ENCODE data around the gene UBC.
A peak's percentile ranks its signal among the peaks of the same experiment; 100 is the strongest.
"Not testable (repeated sequence)": the region's sequence is repeated elsewhere in the genome, so short reads cannot be mapped to it uniquely, and the experiment has no call there.

UBC gene

GRCh38 chr12:124883263-124884130 is 31.0 kb downstream of the UBC start:
- peak; percentile 24 for DNase-seq

- no peak for DNase-seq
These were observed 33.3 kb downstream of the UBC start for GRCh38 chr12:124881123-124881522.

- not testable (repeated sequence) for DNase-seq
These were observed 34.1 kb downstream of the UBC start for GRCh38 chr12:124880335-124880734.

GRCh38 chr12:124878795-124879516 is 35.5 kb downstream of the UBC start:
- DNase-seq, result no peak

GRCh38 chr12:124877423-124877822 is 37.0 kb downstream of the UBC start:
- no peak for DNase-seq

GRCh38 chr12:124876171-124876570 is 38.3 kb downstream of the UBC start:
- DNase-seq, result no peak

- no peak for DNase-seq
These were observed 38.7 kb downstream of the UBC start for GRCh38 chr12:124875803-124876132.

GRCh38 chr12:124874988-124875802 is 39.3 kb downstream of the UBC start:
- no peak for DNase-seq

GRCh38 chr12:124874188-124874587 is 40.3 kb downstream of the UBC start:
- DNase-seq, result no peak

GRCh38 chr12:124872068-124872719 is 42.3 kb downstream of the UBC start:
- DNase-seq, result no peak

GRCh38 chr12:124871297-124871696 is 43.2 kb downstream of the UBC start:
- no peak for DNase-seq

- DNase-seq, result no peak
These were observed 43.9 kb downstream of the UBC start for GRCh38 chr12:124870515-124870914.

- DNase-seq, result no peak
These were observed 45.3 kb downstream of the UBC start for GRCh38 chr12:124869059-124869665.

GRCh38 chr12:124868252-124869058 is 46.0 kb downstream of the UBC start:
- DNase-seq, result no peak

GRCh38 chr12:124867401-124867930 is 47.0 kb downstream of the UBC start:
- peak; percentile 80 for DNase-seq

GRCh38 chr12:124866883-124867400 is 47.5 kb downstream of the UBC start:
- DNase-seq, result peak; percentile 39

GRCh38 chr12:124866195-124866882 is 48.1 kb downstream of the UBC start:
- DNase-seq, result no peak

- DNase-seq, result no peak
These were observed 48.7 kb downstream of the UBC start for GRCh38 chr12:124865728-124866127.

GRCh38 chr12:124864326-124864752 is 50.1 kb downstream of the UBC start:
- no peak for DNase-seq
